ENCODE results near the gene ERCC3. TPM values are rescaled to one million over a fixed set of nuclear protein-coding genes. Genes with fewer than 3 reads are reported as not detected.
"Not testable (repeated sequence)": the region's sequence is repeated elsewhere in the genome, so short reads cannot be mapped to it uniquely, and the experiment has no call there.

The ERCC3 gene
- polyA plus RNA-seq, 1 experiment: 48.5 TPM

GRCh38 chr2:127235082-127235702, 58.8 kb downstream of the ERCC3 start:
- no peak overlapping the region for H3K4me3 ChIP-seq (ENCODE audit: low read depth, low read length)
- DNase-seq (ENCODE audit: low read depth): no peak
- POLR2A ChIA-PET: no interaction called here
- TF ChIP-seq CTCF (IDR thresholded peaks at IDR 0.05; ENCODE audit: insufficient read depth, low read depth, low read length): no peak
- H3K27me3 ChIP-seq (ENCODE audit: control insufficient read depth, insufficient read depth, low read length): no peaks in the 10 kb centered on the region
- CTCF ChIA-PET: no interaction called here
- H3K36me3 ChIP-seq (ENCODE audit: control insufficient read depth, insufficient read depth, low read length): no peaks in the 10 kb centered on the region

GRCh38 chr2:127233710-127234109, 60.2 kb downstream of the ERCC3 start:
- no peak for DNase-seq (ENCODE audit: low read depth)
- Histone ChIP-seq H3K4me3 (ENCODE audit: low read depth, low read length) (no peak overlapping the region), H3K27me3 (ENCODE audit: control insufficient read depth, insufficient read depth, low read length) (no peaks in the 10 kb centered on the region; the same call in 1 of the 2 replicates), H3K36me3 (ENCODE audit: control insufficient read depth, insufficient read depth, low read length) (no peaks in the 10 kb centered on the region)
- TF ChIP-seq CTCF (IDR thresholded peaks at IDR 0.05; ENCODE audit: insufficient read depth, low read depth, low read length): no peak
- ChIA-PET CTCF (no interaction called here), POLR2A (no interaction called here)

GRCh38 chr2:127231130-127231865, 62.6 kb downstream of the ERCC3 start:
- ChIA-PET POLR2A (no interaction called here), CTCF (interaction anchor here (1.2 kb wide), 1 partner anchor 34 kb away, joined by 3 read pairs; no protein-coding TSS in a partner anchor)
- Histone ChIP-seq H3K36me3 (ENCODE audit: control insufficient read depth, insufficient read depth, low read length) (no peaks in the 10 kb centered on the region), H3K27me3 (ENCODE audit: control insufficient read depth, insufficient read depth, low read length) (no peaks in the 10 kb centered on the region; the same call in 1 of the 2 replicates), H3K4me3 (ENCODE audit: low read depth, low read length) (no peak overlapping the region)
- no peak for DNase-seq (ENCODE audit: low read depth)
- no peak for TF ChIP-seq CTCF (IDR thresholded peaks at IDR 0.05; ENCODE audit: insufficient read depth, low read depth, low read length)

GRCh38 chr2:127229555-127229954, 64.4 kb downstream of the ERCC3 start:
- Histone ChIP-seq H3K27me3 (ENCODE audit: control insufficient read depth, insufficient read depth, low read length) (peaks cover 3% of the 10 kb centered on the region; the same call in 1 of the 2 replicates), H3K4me3 (ENCODE audit: low read depth, low read length) (no peak overlapping the region), H3K36me3 (ENCODE audit: control insufficient read depth, insufficient read depth, low read length) (no peaks in the 10 kb centered on the region)
- ChIA-PET CTCF (no interaction called here), POLR2A (no interaction called here)
- no peak for DNase-seq (ENCODE audit: low read depth)
- TF ChIP-seq CTCF (IDR thresholded peaks at IDR 0.05; ENCODE audit: insufficient read depth, low read depth, low read length): no peak

GRCh38 chr2:127228102-127228501, 65.8 kb downstream of the ERCC3 start:
- POLR2A ChIA-PET: no interaction called here
- H3K4me3 ChIP-seq (ENCODE audit: low read depth, low read length): no peak overlapping the region
- no peaks in the 10 kb centered on the region for H3K36me3 ChIP-seq (ENCODE audit: control insufficient read depth, insufficient read depth, low read length)
- TF ChIP-seq CTCF (IDR thresholded peaks at IDR 0.05; ENCODE audit: insufficient read depth, low read depth, low read length): no peak
- H3K27me3 ChIP-seq (ENCODE audit: control insufficient read depth, insufficient read depth, low read length): peaks cover 5% of the 10 kb centered on the region
- CTCF ChIA-PET: no interaction called here
- no peak for DNase-seq (ENCODE audit: low read depth)

- POLR2A ChIA-PET; H3K4me3 ChIP-seq (ENCODE audit: low read depth, low read length); CTCF ChIA-PET; H3K27me3 ChIP-seq (ENCODE audit: control insufficient read depth, insufficient read depth, low read length); H3K36me3 ChIP-seq (ENCODE audit: control insufficient read depth, insufficient read depth, low read length); DNase-seq (ENCODE audit: low read depth): not testable (repeated sequence)
These were observed 66.7 kb downstream of the ERCC3 start for GRCh38 chr2:127227264-127227660.
